ENCODE measurements around the gene MSH3.

The MSH3 gene

GRCh38 chr5:80697100-80697499 lies 42.6 kb downstream of the MSH3 start:
- TF ChIP-seq POLR2A (IDR thresholded peaks at IDR 0.05; ENCODE audit: low read depth, low read length), result no peak
- TF ChIP-seq POLR2AphosphoS5 (IDR thresholded peaks at IDR 0.05; ENCODE audit: low read depth, low read length), result no peak
- TF ChIP-seq TAF1 (IDR thresholded peaks at IDR 0.05; ENCODE audit: borderline replicate concordance, low read depth, low read length), result no peak
- DNase-seq (ENCODE audit: insufficient read length) (no peak), FAIRE-seq (no peak)

GRCh38 chr5:80698369-80698768 lies 43.9 kb downstream of the MSH3 start:
- DNase-seq (ENCODE audit: insufficient read length) (no peak), FAIRE-seq (no peak)
- TF ChIP-seq POLR2AphosphoS5 (IDR thresholded peaks at IDR 0.05; ENCODE audit: low read depth, low read length), result no peak
- TF ChIP-seq POLR2A (IDR thresholded peaks at IDR 0.05; ENCODE audit: low read depth, low read length), result no peak
- TF ChIP-seq TAF1 (IDR thresholded peaks at IDR 0.05; ENCODE audit: borderline replicate concordance, low read depth, low read length), result no peak

- TF ChIP-seq TAF1 (IDR thresholded peaks at IDR 0.05; ENCODE audit: borderline replicate concordance, low read depth, low read length), result no peak
- DNase-seq (ENCODE audit: insufficient read length) (no peak), FAIRE-seq (no peak)
Observed at GRCh38 chr5:80701597-80701996, 47.1 kb downstream of the MSH3 start.

- no peak for FAIRE-seq
- DNase-seq (ENCODE audit: insufficient read length), result no peak
- no peak for TF ChIP-seq TAF1 (IDR thresholded peaks at IDR 0.05; ENCODE audit: borderline replicate concordance, low read depth, low read length)
- no peak for TF ChIP-seq POLR2A (IDR thresholded peaks at IDR 0.05; ENCODE audit: low read depth, low read length)
- no peak for TF ChIP-seq POLR2AphosphoS5 (IDR thresholded peaks at IDR 0.05; ENCODE audit: low read depth, low read length)
Observed at GRCh38 chr5:80703291-80703690, 48.8 kb downstream of the MSH3 start.

- DNase-seq (ENCODE audit: insufficient read length) (no peak), FAIRE-seq (no peak)
- TF ChIP-seq TAF1 (IDR thresholded peaks at IDR 0.05; ENCODE audit: borderline replicate concordance, low read depth, low read length) (no peak), POLR2AphosphoS5 (IDR thresholded peaks at IDR 0.05; ENCODE audit: low read depth, low read length) (no peak), POLR2A (IDR thresholded peaks at IDR 0.05; ENCODE audit: low read depth, low read length) (no peak)
Observed at GRCh38 chr5:80703747-80704146, 49.3 kb downstream of the MSH3 start.

GRCh38 chr5:80704221-80704620 lies 49.8 kb downstream of the MSH3 start:
- TF ChIP-seq POLR2AphosphoS5 (IDR thresholded peaks at IDR 0.05; ENCODE audit: low read depth, low read length) (no peak), POLR2A (IDR thresholded peaks at IDR 0.05; ENCODE audit: low read depth, low read length) (no peak), TAF1 (IDR thresholded peaks at IDR 0.05; ENCODE audit: borderline replicate concordance, low read depth, low read length) (no peak)
- FAIRE-seq (no peak), DNase-seq (ENCODE audit: insufficient read length) (no peak)

GRCh38 chr5:80705216-80705769 lies 50.8 kb downstream of the MSH3 start:
- no peak for TF ChIP-seq POLR2A (IDR thresholded peaks at IDR 0.05; ENCODE audit: low read depth, low read length)
- no peak for TF ChIP-seq POLR2AphosphoS5 (IDR thresholded peaks at IDR 0.05; ENCODE audit: low read depth, low read length)
- no peak for TF ChIP-seq TAF1 (IDR thresholded peaks at IDR 0.05; ENCODE audit: borderline replicate concordance, low read depth, low read length)
- DNase-seq (ENCODE audit: insufficient read length) (no peak), FAIRE-seq (no peak)

- FAIRE-seq (no peak), DNase-seq (ENCODE audit: insufficient read length) (no peak)
- TF ChIP-seq POLR2AphosphoS5 (IDR thresholded peaks at IDR 0.05; ENCODE audit: low read depth, low read length) (no peak), TAF1 (IDR thresholded peaks at IDR 0.05; ENCODE audit: borderline replicate concordance, low read depth, low read length) (no peak), POLR2A (IDR thresholded peaks at IDR 0.05; ENCODE audit: low read depth, low read length) (no peak)
Observed at GRCh38 chr5:80705801-80706200, 51.3 kb downstream of the MSH3 start.

- DNase-seq (ENCODE audit: insufficient read length) (no peak), FAIRE-seq (no peak)
- no peak for TF ChIP-seq TAF1 (IDR thresholded peaks at IDR 0.05; ENCODE audit: borderline replicate concordance, low read depth, low read length)
- no peak for TF ChIP-seq POLR2AphosphoS5 (IDR thresholded peaks at IDR 0.05; ENCODE audit: low read depth, low read length)
- no peak for TF ChIP-seq POLR2A (IDR thresholded peaks at IDR 0.05; ENCODE audit: low read depth, low read length)
Observed at GRCh38 chr5:80706835-80707447, 52.5 kb downstream of the MSH3 start.

GRCh38 chr5:80707645-80708044 lies 53.2 kb downstream of the MSH3 start:
- FAIRE-seq (no peak), DNase-seq (ENCODE audit: insufficient read length) (no peak)
- TF ChIP-seq POLR2A (IDR thresholded peaks at IDR 0.05; ENCODE audit: low read depth, low read length) (no peak), TAF1 (IDR thresholded peaks at IDR 0.05; ENCODE audit: borderline replicate concordance, low read depth, low read length) (no peak), POLR2AphosphoS5 (IDR thresholded peaks at IDR 0.05; ENCODE audit: low read depth, low read length) (no peak)

GRCh38 chr5:80711216-80711615 lies 56.8 kb downstream of the MSH3 start:
- DNase-seq (ENCODE audit: insufficient read length) (no peak), FAIRE-seq (no peak)
- no peak for TF ChIP-seq POLR2AphosphoS5 (IDR thresholded peaks at IDR 0.05; ENCODE audit: low read depth, low read length)
- TF ChIP-seq POLR2A (IDR thresholded peaks at IDR 0.05; ENCODE audit: low read depth, low read length), result no peak
- no peak for TF ChIP-seq TAF1 (IDR thresholded peaks at IDR 0.05; ENCODE audit: borderline replicate concordance, low read depth, low read length)

- no peak for DNase-seq (ENCODE audit: insufficient read length)
- no peak for TF ChIP-seq TAF1 (IDR thresholded peaks at IDR 0.05; ENCODE audit: borderline replicate concordance, low read depth, low read length)
- no peak for TF ChIP-seq POLR2A (IDR thresholded peaks at IDR 0.05; ENCODE audit: low read depth, low read length)
- no peak for TF ChIP-seq POLR2AphosphoS5 (IDR thresholded peaks at IDR 0.05; ENCODE audit: low read depth, low read length)
- no peak for FAIRE-seq
Observed at GRCh38 chr5:80711938-80712337, 57.5 kb downstream of the MSH3 start.
